Nephron (organoid): Measurements from ENCODE around the gene PIRT.

Experiments
- H3K27ac Mint-ChIP-seq, 3 experiments: 2 replicates each; pipeline ENCODE4 v1.8.0; 2020; ENCODE audit warnings: mixed read lengths in 3 of 3, mild to moderate bottlenecking in 2 of 3, moderate library complexity in 1 of 3
- H3K27me3 Mint-ChIP-seq: 2 replicates; pipeline ENCODE4 v1.8.0; 2021; ENCODE audit warnings: low read depth, mild to moderate bottlenecking, moderate library complexity, mixed read lengths
- H3K36me3 Mint-ChIP-seq: 2 replicates; pipeline ENCODE4 v1.8.0; 2020; ENCODE audit warnings: low read depth, mixed read lengths
- H3K4me1 Mint-ChIP-seq: 2 replicates; pipeline ENCODE4 v1.8.0; 2020; ENCODE audit warnings: mixed read lengths
- H3K4me3 Mint-ChIP-seq, 3 experiments: 2 replicates each; pipeline ENCODE4 v1.8.0; 2020; ENCODE audit warnings: mild to moderate bottlenecking in 3 of 3, mixed read lengths in 3 of 3, moderate library complexity in 2 of 3
- H3K9me3 Mint-ChIP-seq: 2 replicates; pipeline ENCODE4 v1.8.0; 2020; ENCODE audit warnings: mixed read lengths
- CTCF ChIP-seq, 3 experiments: fragments of 200-600 bp; sonication (generic); IDR thresholded peaks; one replicate each; pipeline ENCODE4 v1.5.0; 2021; ENCODE audit warnings: antibody characterized with exemption in 3 of 3; ENCODE audit not compliant: unreplicated experiment in 3 of 3

Gene PIRT

GRCh38 chr17:10815319-10815718 is 22.6 kb downstream of the PIRT start:
- Mint-ChIP-seq H3K9me3 (no peaks in the 10 kb centered on the region), H3K4me3 (no peak overlapping the region), H3K36me3 (no peaks in the 10 kb centered on the region), H3K4me1 (peaks cover 14% of the 10 kb centered on the region), H3K27me3 (no peaks in the 10 kb centered on the region), H3K27ac (no peak overlapping the region)
- no peak for TF ChIP-seq CTCF (IDR thresholded peaks at IDR 0.05; ENCODE audit: unreplicated experiment in 3 of 3)

- Mint-ChIP-seq H3K4me1 (peaks cover 14% of the 10 kb centered on the region), H3K36me3 (no peaks in the 10 kb centered on the region), H3K4me3 (no peak overlapping the region), H3K27me3 (peaks cover 5% of the 10 kb centered on the region), H3K27ac (peak overlapping the region in 1 of 3 experiments; percentile 30), H3K9me3 (no peaks in the 10 kb centered on the region)
- TF ChIP-seq CTCF (IDR thresholded peaks at IDR 0.05; ENCODE audit: unreplicated experiment in 3 of 3), result no peak
Measured at GRCh38 chr17:10814075-10814474, 23.8 kb downstream of the PIRT start.

- no peak overlapping the region for H3K27ac Mint-ChIP-seq
- no peak for TF ChIP-seq CTCF (IDR thresholded peaks at IDR 0.05; ENCODE audit: unreplicated experiment in 3 of 3)
- no peaks in the 10 kb centered on the region for H3K9me3 Mint-ChIP-seq
- no peak overlapping the region for H3K4me3 Mint-ChIP-seq
- H3K27me3 Mint-ChIP-seq, result peaks cover 14% of the 10 kb centered on the region
- no peaks in the 10 kb centered on the region for H3K36me3 Mint-ChIP-seq
- H3K4me1 Mint-ChIP-seq, result peaks cover 14% of the 10 kb centered on the region
Measured at GRCh38 chr17:10812674-10813073, 25.2 kb downstream of the PIRT start.

GRCh38 chr17:10809605-10810004 is 28.3 kb downstream of the PIRT start:
- Mint-ChIP-seq H3K4me3 (no peak overlapping the region), H3K36me3 (no peaks in the 10 kb centered on the region), H3K27me3 (peaks cover 14% of the 10 kb centered on the region), H3K4me1 (peaks cover 7% of the 10 kb centered on the region), H3K9me3 (no peaks in the 10 kb centered on the region), H3K27ac (no peak overlapping the region)
- TF ChIP-seq CTCF (IDR thresholded peaks at IDR 0.05; ENCODE audit: unreplicated experiment in 3 of 3), result no peak

- Mint-ChIP-seq H3K36me3 (no peaks in the 10 kb centered on the region), H3K9me3 (no peaks in the 10 kb centered on the region), H3K27ac (no peak overlapping the region), H3K4me3 (no peak overlapping the region), H3K27me3 (peaks cover 20% of the 10 kb centered on the region), H3K4me1 (peaks cover 6% of the 10 kb centered on the region)
- TF ChIP-seq CTCF (IDR thresholded peaks at IDR 0.05; ENCODE audit: unreplicated experiment in 3 of 3), result no peak
Measured at GRCh38 chr17:10807704-10808128, 30.2 kb downstream of the PIRT start.

- no peak for TF ChIP-seq CTCF (IDR thresholded peaks at IDR 0.05; ENCODE audit: unreplicated experiment in 3 of 3)
- peaks cover 20% of the 10 kb centered on the region for H3K27me3 Mint-ChIP-seq
- no peak overlapping the region for H3K4me3 Mint-ChIP-seq
- H3K27ac Mint-ChIP-seq, result no peak overlapping the region
- H3K36me3 Mint-ChIP-seq, result no peaks in the 10 kb centered on the region
- H3K9me3 Mint-ChIP-seq, result no peaks in the 10 kb centered on the region
- peaks cover 6% of the 10 kb centered on the region for H3K4me1 Mint-ChIP-seq
Measured at GRCh38 chr17:10806545-10807262, 31.2 kb downstream of the PIRT start.
